Esophagus squamous epithelium (tissue), 4 donors: ENCODE results near the gene MAP4K4.

ENCODE experiments used
- POLR2A ChIP-seq, 4 donors: fragments of 450-650 bp; IDR thresholded peaks; one replicate each; pipeline ENCODE4 v1.6.1; 2017; ENCODE audit warnings: antibody characterized with exemption in 4 of 4, mild to moderate bottlenecking in 4 of 4, moderate library complexity in 3 of 4
- TF ChIP-seq, protein P1 (sequence below), 6 experiments: fragments of 450-650 bp in 4 of 6; fragments of 200-600 bp in 2 of 6; sonication (generic) in 2 of 6; IDR thresholded peaks; one replicate each; pipeline ENCODE4 v1.5.1; 2016 to 2019; ENCODE audit warnings: antibody characterized with exemption in 6 of 6, mild to moderate bottlenecking in 4 of 6, moderate library complexity in 4 of 6

DNA sequence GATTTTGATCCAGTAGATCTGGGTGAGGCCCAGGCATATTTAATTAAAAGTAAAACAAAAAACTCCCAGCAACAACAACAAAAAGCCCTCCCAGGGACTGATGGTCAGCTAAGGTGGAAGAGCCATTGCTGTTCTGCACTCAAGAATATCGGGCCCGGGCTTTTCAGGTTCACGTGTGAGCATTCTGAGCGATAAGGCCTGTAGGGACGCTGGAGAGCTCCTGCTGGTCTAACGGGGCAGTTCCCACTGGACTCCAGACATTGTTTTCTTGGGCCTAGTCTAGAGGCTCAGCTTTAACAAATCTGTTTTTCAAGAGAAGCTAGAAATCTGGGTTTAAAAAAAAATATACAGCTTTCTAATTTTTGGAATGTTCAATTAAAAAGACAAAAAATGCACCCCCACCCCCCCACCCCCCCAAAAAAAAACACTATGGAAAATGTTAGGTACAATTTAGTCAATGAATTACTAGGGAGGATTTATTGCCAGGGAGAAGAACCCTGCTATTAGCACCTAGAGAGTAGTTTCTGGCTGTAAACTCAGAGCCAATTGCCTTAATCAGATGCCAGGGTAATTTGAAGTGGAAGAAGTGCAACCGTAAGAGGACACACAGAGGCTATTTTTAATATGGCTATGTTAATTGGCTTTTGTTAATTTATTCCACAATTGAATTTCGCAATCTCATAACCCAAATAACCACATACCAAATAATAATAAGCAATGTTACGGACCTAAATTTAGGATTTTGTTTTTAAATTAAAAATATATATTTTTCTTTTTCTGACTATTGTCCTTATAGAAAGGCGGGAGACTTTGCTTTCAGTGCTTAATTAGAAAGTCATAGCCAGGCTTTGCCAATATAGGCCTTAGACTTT lies 78.9 kb downstream of the MAP4K4 start:
- TF ChIP-seq, protein P1, sequence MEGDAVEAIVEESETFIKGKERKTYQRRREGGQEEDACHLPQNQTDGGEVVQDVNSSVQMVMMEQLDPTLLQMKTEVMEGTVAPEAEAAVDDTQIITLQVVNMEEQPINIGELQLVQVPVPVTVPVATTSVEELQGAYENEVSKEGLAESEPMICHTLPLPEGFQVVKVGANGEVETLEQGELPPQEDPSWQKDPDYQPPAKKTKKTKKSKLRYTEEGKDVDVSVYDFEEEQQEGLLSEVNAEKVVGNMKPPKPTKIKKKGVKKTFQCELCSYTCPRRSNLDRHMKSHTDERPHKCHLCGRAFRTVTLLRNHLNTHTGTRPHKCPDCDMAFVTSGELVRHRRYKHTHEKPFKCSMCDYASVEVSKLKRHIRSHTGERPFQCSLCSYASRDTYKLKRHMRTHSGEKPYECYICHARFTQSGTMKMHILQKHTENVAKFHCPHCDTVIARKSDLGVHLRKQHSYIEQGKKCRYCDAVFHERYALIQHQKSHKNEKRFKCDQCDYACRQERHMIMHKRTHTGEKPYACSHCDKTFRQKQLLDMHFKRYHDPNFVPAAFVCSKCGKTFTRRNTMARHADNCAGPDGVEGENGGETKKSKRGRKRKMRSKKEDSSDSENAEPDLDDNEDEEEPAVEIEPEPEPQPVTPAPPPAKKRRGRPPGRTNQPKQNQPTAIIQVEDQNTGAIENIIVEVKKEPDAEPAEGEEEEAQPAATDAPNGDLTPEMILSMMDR (IDR thresholded peaks at IDR 0.05): no peak
- TF ChIP-seq POLR2A (IDR thresholded peaks at IDR 0.05): no peak
